Gastroesophageal sphincter (tissue), 4 donors: Measurements from ENCODE around the gene SRPK2. TPM values are rescaled to one million over a fixed set of nuclear protein-coding genes. Genes with fewer than 3 reads are reported as not detected.
"Not testable (repeated sequence)": the region's sequence is repeated elsewhere in the genome, so short reads cannot be mapped to it uniquely, and the experiment has no call there.

ENCODE experiments used
- ATAC-seq: fragments of 150-250 bp; one replicate; pipeline ENCODE4 v1.9.1; 2016; ENCODE audit warnings: mild to moderate bottlenecking, moderate library complexity
- H3K27ac ChIP-seq, 4 donors: fragments of 200-600 bp; sonication (generic) in 3 of 4; 1 replicate in 3 of 4; 2 replicates in 1 of 4; pipeline ENCODE4 v1.5.1; 2016 to 2019
- H3K27me3 ChIP-seq: fragments of 200-600 bp; sonication (generic); one replicate; pipeline ENCODE4 v1.5.1; 2019
- H3K36me3 ChIP-seq, 2 donors: fragments of 200-600 bp; sonication (generic); one replicate each; pipeline ENCODE4 v1.5.1; 2019; ENCODE audit warnings: control low read depth in 1 of 2
- H3K4me1 ChIP-seq, 3 donors: fragments of 200-600 bp; sonication (generic); 1 replicate in 2 of 3; 2 replicates in 1 of 3; pipeline ENCODE4 v1.5.1; 2016 to 2019; ENCODE audit warnings: control low read depth in 2 of 3
- H3K4me3 ChIP-seq, 2 donors: fragments of 200-600 bp; sonication (generic); one replicate each; pipeline ENCODE4 v1.5.1; 2019; ENCODE audit warnings: mild to moderate bottlenecking in 1 of 2, moderate library complexity in 1 of 2
- H3K9me3 ChIP-seq, 3 donors: fragments of 200-600 bp; sonication (generic); one replicate each; pipeline ENCODE4 v1.5.1; 2017 to 2019; ENCODE audit warnings: control low read depth in 2 of 3
- CTCF ChIP-seq, 4 experiments: fragments of 200-600 bp in 2 of 4; fragments of 450-650 bp in 2 of 4; sonication (generic) in 1 of 4; IDR thresholded peaks; one replicate each; pipeline ENCODE4 v1.5.1; 2017 to 2019; ENCODE audit warnings: antibody characterized with exemption in 4 of 4, mild to moderate bottlenecking in 2 of 4, moderate library complexity in 2 of 4
- EP300 ChIP-seq: sonication (generic); formaldehyde crosslinking; IDR thresholded peaks from one replicate; pipeline ENCODE4 v1.6.1; 2017; ENCODE audit warnings: antibody characterized with exemption, mild to moderate bottlenecking
- POLR2A ChIP-seq, 2 donors: fragments of 450-650 bp; IDR thresholded peaks; one replicate each; pipeline ENCODE4 v1.6.1; 2017; ENCODE audit warnings: antibody characterized with exemption in 2 of 2, mild to moderate bottlenecking in 2 of 2, moderate library complexity in 1 of 2
- POLR2AphosphoS5 ChIP-seq: sonication (generic); formaldehyde crosslinking; IDR thresholded peaks from one replicate; pipeline ENCODE4 v1.6.1; 2017; ENCODE audit warnings: antibody characterized with exemption
- whole genome bisulfite sequencing, 2 donors: methylation state at CpG; one replicate each; pipeline ENCODE4 v1.1.5; 2018; ENCODE audit warnings: low coverage in 1 of 2; 5-methylcytosine and 5-hydroxymethylcytosine counted together
- total RNA-seq, 4 donors: library from RNA; depleted of rRNA; stranded (reverse); fragments of >200 nt; gene quantifications; one replicate each; pipeline ENCODE4 v1.1.0, GENCODE V29; 2016

Gene SRPK2
- total RNA-seq, 4 donors from 2014 or later, result 41.7 to 47.9 (median 43.8) TPM

GRCh38 chr7:105345003-105345402 is 43.7 kb downstream of the SRPK2 start:
- Histone ChIP-seq H3K27me3 (no peaks in the 10 kb centered on the region), H3K4me3 (no peak overlapping the region), H3K27ac (no peak overlapping the region), H3K36me3 (no peaks in the 10 kb centered on the region), H3K9me3 (no peaks in the 10 kb centered on the region), H3K4me1 (peaks cover 0 to 15% (median 9%) of the 10 kb centered on the region in 3 donors)
- TF ChIP-seq POLR2A (IDR thresholded peaks at IDR 0.05) (no peak), POLR2AphosphoS5 (no peak), EP300 (no peak), CTCF (IDR thresholded peaks at IDR 0.05) (no peak)
- ATAC-seq, result no peak
- WGBS, 2 donors, result 88 to 96% methylated on average over 2 to 3 of the region's 3 CpGs

- H3K4me1 ChIP-seq, result peaks cover 0 to 22% (median 3%) of the 10 kb centered on the region in 3 donors
- no peak for TF ChIP-seq CTCF (IDR thresholded peaks at IDR 0.05)
- TF ChIP-seq EP300, result no peak
- TF ChIP-seq POLR2AphosphoS5, result peak; percentile 19
- TF ChIP-seq POLR2A (IDR thresholded peaks at IDR 0.05), result no peak
- H3K27ac ChIP-seq, result no peak overlapping the region
- whole genome bisulfite sequencing, 2 donors, result 71 to 83% methylated on average over 8 to 12 of the region's 12 CpGs
- no peak overlapping the region for H3K4me3 ChIP-seq
- no peaks in the 10 kb centered on the region for H3K36me3 ChIP-seq
- ATAC-seq, result no peak
- H3K9me3 ChIP-seq, result no peaks in the 10 kb centered on the region
- no peaks in the 10 kb centered on the region for H3K27me3 ChIP-seq
These were observed 49.1 kb downstream of the SRPK2 start for GRCh38 chr7:105339404-105340323.

- TF ChIP-seq POLR2A (IDR thresholded peaks at IDR 0.05), result no peak
- H3K4me1 ChIP-seq, result peaks cover 0 to 22% (median 3%) of the 10 kb centered on the region in 3 donors
- H3K27ac ChIP-seq, result no peak overlapping the region
- 51 to 77% methylated on average over 2 to 4 of the region's 4 CpGs for WGBS, 2 donors
- no peak for ATAC-seq
- no peaks in the 10 kb centered on the region for H3K36me3 ChIP-seq
- no peak overlapping the region for H3K4me3 ChIP-seq
- H3K27me3 ChIP-seq, result no peaks in the 10 kb centered on the region
- no peaks in the 10 kb centered on the region for H3K9me3 ChIP-seq
These were observed 51.2 kb downstream of the SRPK2 start for GRCh38 chr7:105337529-105337928.

GRCh38 chr7:105336009-105336408 is 52.7 kb downstream of the SRPK2 start:
- TF ChIP-seq CTCF (IDR thresholded peaks at IDR 0.05) (peak in 2 of 4 experiments; percentile 16 to 40), POLR2A (IDR thresholded peaks at IDR 0.05) (no peak)
- H3K9me3 ChIP-seq, result no peaks in the 10 kb centered on the region
- WGBS, 2 donors, result 11 to 23% methylated on average over 1 of the region's 1 CpG

GRCh38 chr7:105332661-105333060 is 56.1 kb downstream of the SRPK2 start:
- not testable (repeated sequence) for H3K27me3 ChIP-seq, ATAC-seq, H3K27ac ChIP-seq, H3K4me1 ChIP-seq, H3K4me3 ChIP-seq, H3K9me3 ChIP-seq, H3K36me3 ChIP-seq
- WGBS, 2 donors, result 46 to 67% methylated on average over 4 of the region's 5 CpGs

More at GRCh38 chr7:105336009-105336408, 52.7 kb downstream of the SRPK2 start:
- H3K27me3 ChIP-seq, result no peaks in the 10 kb centered on the region
- ATAC-seq, result no peak
- no peaks in the 10 kb centered on the region for H3K36me3 ChIP-seq
- H3K4me1 ChIP-seq, result peaks cover 0 to 22% (median 3%) of the 10 kb centered on the region in 3 donors
- no peak overlapping the region for H3K4me3 ChIP-seq
- H3K27ac ChIP-seq, result no peak overlapping the region

GRCh38 chr7:105330526-105330925 is 58.2 kb downstream of the SRPK2 start:
- TF ChIP-seq POLR2A (IDR thresholded peaks at IDR 0.05) (no peak), EP300 (no peak), POLR2AphosphoS5 (no peak), CTCF (IDR thresholded peaks at IDR 0.05) (no peak)
- H3K4me3 ChIP-seq, result no peak overlapping the region
- H3K27me3 ChIP-seq, result no peaks in the 10 kb centered on the region
- H3K36me3 ChIP-seq, result no peaks in the 10 kb centered on the region
- WGBS, 2 donors, result 92 to 94% methylated on average over 3 of the region's 3 CpGs
- no peak overlapping the region for H3K27ac ChIP-seq
- H3K9me3 ChIP-seq, result no peaks in the 10 kb centered on the region
- H3K4me1 ChIP-seq, result no peaks in the 10 kb centered on the region
- no peak for ATAC-seq
